ENCODE measurements around the gene RPAP2.
A peak's percentile ranks its signal among the peaks of the same experiment; 100 is the strongest.
"Not testable (repeated sequence)": the region's sequence is repeated elsewhere in the genome, so short reads cannot be mapped to it uniquely, and the experiment has no call there.

RPAP2 gene

DNA sequence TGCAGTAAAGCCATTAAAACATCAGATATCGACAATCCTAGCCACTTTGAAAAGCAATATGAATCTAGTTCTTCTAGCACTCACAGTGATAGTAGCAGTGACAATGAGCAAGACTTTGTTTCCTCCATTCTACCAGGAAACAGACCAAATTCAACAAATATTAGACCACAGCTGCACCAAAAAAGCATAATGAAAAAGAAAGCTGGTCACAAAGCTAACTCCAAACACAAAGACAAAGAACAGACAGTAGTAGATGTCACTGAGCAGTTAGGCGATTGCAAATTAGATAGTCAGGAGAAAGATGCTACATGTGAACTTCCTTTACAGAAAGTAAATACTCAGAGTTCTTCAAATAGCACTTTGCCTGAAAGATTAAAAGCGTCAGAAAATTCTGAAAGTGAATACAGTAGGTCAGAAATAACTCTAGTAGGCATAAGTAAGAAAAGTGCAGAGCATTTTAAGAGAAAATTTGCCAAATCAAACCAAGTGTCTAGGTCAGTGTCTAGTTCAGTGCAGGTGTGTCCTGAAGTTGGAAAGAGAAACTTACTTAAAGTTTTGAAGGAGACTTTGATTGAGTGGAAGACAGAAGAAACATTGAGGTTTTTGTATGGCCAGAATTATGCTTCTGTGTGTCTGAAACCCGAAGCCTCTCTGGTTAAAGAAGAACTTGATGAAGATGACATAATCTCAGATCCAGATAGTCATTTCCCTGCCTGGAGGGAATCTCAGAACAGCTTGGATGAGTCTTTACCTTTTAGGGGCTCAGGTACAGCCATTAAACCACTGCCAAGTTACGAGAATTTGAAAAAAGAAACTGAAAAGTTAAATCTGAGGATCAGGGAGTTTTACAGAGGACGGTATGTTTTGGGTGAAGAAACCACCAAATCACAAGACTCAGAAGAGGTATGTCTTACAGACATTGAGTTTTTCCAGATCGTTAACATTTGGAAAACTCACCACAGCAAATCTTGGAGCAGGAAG lies 24.9 kb downstream of the RPAP2 start:
- DNase-seq (ENCODE audit: low read depth in 2 of 3, low spot score in 1 of 3) = no peak

DNA sequence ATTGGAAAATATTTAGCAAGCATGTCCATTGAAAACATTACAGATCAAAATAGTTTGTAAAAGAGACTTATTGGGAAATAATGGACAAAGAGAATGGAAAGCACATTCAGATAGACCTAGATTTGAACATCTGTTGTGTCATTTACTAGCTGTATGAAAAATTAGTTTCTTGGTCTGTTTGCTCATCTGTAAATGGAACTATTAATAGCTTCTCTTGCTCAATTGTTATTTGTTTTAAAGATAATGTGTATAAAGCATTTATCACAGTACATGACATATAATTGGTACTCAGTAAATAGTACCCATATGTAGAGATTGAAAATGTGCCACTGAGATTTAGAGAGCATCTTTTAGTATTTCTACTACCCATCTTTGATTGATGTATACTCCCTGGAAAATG lies 25.9 kb downstream of the RPAP2 start:
- DNase-seq (ENCODE audit: low read depth in 2 of 3, low spot score in 1 of 3) = no peak

DNA sequence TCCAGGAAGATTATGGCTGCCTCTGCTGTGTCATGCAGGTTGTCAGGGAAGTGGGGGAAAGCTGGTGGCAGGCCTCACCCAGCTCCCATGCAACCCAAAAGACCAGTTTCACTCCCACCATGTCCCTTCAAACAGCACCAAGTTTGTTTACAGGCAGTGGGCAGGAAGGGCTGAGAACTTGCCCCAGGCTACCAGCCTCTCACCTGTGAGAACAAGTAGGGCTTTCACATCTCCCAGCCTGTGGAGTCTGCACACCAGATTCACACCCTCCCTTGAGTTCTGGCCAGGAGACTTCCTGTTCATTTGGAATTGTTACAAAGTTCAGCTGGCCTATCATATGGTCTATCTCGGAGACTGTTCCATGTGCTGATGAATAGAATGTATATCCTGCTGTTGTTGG lies 27.8 kb downstream of the RPAP2 start:
- no peak for DNase-seq (ENCODE audit: low read depth in 2 of 3, low spot score in 1 of 3)

DNA sequence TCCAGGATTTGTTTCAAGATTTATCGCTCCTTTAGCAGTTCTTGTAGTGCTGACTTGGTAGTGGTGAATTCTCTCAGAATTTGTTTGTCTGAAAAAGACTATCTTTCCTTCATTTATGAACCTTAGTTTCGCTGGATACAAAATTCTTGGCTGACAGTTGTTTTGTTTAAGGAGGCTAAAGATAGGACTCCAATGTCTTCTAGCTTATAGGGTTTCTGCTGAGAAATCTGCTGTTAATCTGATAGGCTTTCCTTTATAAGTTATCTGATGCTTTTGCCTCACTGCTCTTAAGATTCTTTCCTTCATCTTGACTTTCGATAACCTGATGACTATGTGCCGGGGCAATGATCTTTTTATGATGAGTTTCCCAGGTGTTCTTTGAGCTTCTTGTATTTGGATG lies 28.9 kb downstream of the RPAP2 start:
- DNase-seq (ENCODE audit: low read depth in 2 of 3, low spot score in 1 of 3) = no peak

DNA sequence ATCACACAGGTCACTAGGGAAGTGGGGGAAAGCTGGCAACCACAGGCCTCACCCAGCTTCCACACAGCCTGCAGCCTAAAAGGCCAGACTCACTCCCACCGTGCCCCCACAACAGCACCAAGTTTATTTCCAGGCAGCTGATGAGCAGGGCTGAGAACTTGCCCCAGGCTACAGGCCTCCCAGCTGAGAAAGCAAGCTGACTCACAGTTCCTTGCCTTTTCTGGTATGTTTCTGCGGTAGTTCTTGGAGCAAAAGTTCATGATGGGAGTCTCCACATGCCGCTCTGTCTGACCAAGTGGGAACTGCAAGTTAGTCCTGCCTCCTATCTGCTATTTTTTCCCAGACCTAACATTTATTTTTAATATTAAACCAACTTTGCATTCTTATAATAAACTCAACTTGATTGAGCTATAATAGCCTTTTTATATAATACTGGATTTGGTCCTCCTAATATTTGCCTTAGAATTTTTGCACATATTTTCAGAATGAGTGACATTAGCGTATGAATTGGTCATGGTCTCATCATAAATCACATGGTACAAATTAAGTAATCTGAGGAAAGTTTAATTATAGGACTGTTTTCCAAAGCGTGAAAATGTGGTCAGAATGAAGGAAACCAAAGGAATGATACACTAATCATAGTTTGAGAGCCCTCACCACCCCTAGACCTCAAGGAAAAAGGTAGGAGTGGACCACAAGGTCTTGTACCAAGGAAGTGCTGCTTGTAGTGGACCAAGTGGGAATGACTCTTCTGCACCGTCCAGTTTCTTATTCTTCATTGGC lies 30.7 kb downstream of the RPAP2 start:
- DNase-seq (ENCODE audit: low read depth in 2 of 3, low spot score in 1 of 3) = no peak

DNA sequence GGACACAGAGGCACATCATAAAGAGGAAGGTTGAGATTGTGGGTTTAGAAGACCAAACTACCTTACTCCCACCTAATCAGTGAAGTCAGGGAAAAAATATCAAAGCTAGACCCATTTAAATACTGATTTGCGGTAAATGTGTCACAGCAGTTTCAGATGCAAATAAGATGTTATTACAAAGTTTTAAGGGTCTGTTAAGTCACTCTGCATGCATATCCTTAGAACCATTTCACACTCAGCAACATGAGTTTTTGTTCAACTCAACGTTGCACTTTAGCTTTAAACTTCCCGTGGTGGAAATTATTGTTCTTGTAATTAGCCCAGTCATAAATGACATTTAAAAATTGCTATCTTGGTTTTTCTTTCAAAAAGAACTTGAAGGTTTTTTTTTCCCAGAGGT lies 34.8 kb downstream of the RPAP2 start:
- no peak for DNase-seq (ENCODE audit: low read depth in 2 of 3, low spot score in 1 of 3)

DNA sequence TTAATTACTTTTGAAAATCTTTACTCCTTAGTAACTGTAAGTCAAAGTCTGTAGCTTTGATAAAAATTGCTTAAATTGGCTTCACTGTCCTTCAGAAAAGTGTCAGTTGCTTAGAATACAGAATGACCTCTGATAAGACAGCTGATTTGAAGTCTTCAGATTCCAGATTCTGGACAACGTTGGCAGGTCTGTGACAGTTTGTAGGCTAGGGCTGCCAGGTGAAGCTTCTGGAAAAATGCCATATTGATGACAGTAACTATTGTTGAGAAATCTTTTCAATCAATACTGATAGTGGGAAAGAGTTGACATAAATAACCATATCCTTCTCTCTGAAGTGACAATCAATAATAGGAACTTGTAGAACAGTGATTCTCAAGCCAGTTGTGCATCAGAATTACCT lies 41.3 kb downstream of the RPAP2 start:
- no peak for DNase-seq (ENCODE audit: low read depth in 2 of 3, low spot score in 1 of 3)

DNA sequence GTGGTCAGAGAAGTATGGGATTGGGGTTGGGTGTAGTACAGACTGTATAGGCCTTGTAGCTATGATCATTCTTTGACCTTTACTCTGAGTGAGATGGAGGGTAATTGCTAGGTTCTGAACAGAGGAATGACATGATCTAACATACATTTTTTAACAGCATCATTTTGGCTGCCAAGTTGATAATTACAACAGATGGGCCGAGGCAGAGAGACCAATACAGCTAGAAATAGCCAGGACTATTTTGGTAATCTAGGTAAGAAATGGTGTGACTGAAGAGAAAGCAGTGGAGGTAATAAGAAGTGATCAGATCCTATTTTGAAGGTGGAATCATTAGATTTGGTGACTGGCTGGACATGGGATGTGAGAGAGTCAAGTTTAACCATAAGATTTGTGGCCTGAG lies 43.5 kb downstream of the RPAP2 start:
- DNase-seq (ENCODE audit: low read depth in 2 of 3, low spot score in 1 of 3) = no peak

DNA sequence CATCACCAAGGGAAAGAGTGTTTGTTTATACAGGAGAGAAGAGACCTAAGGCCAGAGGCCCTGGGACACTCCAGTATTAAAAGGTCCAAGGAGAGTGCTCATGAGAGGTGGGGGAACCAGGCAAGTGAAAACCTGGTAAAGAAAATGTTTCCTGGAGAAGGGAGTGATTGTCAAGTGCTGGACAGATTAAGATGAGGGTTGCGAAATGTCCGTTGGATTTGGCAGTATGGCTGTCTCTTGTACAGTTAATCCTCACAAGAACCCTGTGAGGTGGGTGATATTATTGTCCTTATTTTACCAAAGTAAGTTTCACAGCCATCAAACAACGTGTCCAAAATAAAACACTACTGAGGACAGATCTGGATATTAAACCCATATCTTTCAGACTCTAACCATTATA lies 44.2 kb downstream of the RPAP2 start:
- DNase-seq (ENCODE audit: low read depth in 2 of 3, low spot score in 1 of 3) = no peak

DNA sequence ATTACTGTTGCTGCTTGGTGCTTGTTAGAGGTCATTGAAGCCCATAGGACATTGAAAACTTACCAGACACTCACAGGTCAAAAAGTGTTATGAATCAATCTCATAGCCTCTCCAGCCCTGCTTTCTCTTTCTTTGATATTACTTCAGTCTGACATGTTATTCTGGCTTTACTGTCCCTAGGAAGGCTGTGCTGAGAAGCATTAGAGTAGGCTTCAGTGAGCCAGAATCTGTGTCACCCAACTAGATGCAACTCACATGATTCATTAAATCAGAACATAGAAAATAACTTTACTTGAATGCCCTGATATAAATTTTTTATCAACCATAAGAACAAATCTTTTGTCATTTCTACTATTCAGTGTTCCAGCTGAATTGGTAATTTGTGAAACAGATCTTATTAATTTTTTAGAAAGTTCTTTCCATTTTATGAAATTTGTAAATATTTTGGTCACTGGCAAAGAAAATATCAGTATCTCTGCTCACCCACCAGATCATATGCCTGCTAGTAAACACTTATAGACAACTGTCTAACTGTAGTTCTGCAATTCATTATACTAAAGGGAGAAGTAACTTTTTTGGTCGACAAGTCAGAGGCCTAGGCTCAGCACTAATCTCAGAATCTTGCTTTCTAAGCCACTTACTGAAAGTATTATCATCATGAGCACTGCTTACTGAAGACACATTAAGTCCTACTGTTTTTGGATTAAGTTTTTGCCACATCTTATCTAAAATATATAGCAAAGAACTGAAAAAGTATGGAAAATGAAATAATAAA lies 48.2 kb downstream of the RPAP2 start:
- DNase-seq (ENCODE audit: low read depth in 2 of 3, low spot score in 1 of 3) = no peak

DNA sequence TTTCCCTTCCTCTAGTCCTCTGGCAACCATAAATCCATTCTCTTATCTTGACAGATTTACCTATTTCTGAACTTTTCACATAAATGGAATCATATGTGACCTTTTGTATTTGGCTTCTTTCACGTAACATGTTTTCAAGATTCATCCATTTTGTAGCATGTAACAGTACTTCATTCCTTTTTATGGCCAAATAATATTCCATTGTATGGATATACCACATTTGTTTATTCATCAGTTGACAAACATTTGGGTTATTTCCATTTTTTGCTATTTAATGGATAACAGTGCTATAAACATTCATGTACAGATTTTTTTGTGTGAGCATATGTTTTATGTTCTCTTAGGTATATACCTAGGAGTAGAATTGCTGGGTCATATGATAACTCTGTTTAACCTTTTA lies 54.0 kb downstream of the RPAP2 start:
- no peak for DNase-seq (ENCODE audit: low read depth in 2 of 3, low spot score in 1 of 3)

DNA sequence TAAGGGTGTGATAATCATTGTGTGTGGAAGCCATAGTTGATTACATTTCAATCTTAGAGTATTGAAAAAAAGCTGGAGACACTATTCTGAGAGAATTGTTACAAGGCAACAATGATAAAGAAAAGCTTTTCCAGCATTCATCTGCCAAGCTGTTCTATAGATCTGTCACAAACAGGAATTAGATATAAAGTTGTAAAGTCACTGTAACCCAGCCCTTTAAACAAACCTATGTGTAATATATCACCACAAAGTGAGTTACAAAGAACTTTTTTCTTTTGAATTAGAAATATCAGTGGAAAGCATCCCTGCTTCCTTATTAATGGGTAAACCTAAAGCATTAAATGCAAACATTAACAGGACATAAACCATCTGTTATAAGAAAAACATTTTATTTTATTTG lies 55.4 kb downstream of the RPAP2 start:
- DNase-seq (ENCODE audit: low read depth in 2 of 3, low spot score in 1 of 3) = no peak

DNA sequence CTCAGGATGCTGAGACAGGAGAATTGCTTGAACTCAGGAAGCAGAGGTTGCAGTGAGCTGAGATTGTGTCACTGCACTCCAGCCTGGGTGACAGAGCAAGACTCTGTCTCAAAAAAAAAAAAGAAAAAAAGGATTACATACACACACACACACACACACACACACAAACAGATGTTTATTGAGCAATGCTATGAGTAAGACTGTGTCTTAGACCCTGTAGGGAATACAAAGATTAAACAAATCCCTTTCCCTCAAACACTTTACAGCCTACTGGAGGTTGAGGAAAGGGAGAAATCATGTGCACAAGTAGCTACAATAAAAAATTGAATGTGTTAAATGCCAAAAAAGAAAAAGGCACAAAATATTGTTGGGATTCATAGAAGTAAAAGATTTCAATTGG lies 58.1 kb downstream of the RPAP2 start:
- DNase-seq (ENCODE audit: low read depth in 2 of 3, low spot score in 1 of 3) = no peak

DNA sequence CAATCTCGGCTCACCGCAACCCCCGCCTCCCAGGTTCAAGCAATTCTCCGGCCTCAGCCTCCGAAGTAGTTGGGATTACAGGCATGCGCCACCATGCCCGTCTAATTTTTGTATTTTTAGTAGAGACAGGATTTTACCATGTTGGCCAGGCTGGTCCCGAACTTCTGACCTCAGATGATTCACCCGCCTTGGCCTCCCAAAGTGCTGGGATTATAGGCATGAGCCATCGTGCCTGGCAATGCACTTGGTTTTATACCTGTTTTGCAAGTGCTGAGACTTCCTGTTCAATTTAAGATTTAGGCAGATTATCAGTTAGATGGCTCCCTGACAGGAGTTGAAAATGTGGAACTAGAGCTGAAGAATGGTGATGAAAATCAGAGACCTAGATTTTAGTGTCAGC lies 60.5 kb downstream of the RPAP2 start:
- DNase-seq (ENCODE audit: low read depth in 2 of 3, low spot score in 1 of 3) = not testable (repeated sequence)

DNA sequence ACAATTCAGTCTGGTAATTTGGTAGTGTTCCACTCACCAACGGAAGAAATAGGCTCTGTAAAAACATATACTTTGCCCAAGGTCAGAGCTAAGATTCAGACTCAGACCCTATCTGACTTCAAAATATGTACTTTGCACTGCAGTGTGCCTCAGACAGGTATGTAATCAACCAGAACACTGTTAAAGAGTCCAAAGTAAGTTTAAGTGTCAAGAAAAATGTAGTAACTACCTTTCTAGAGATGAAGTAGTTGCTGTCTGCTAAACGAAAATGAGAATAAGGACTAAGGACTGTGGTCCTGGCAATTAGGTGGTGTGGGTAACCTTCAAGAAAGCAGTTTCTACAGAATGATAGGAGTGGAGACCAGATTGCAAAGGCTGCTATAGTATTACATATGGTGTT lies 61.1 kb downstream of the RPAP2 start:
- no peak for DNase-seq (ENCODE audit: low read depth in 2 of 3, low spot score in 1 of 3)

DNA sequence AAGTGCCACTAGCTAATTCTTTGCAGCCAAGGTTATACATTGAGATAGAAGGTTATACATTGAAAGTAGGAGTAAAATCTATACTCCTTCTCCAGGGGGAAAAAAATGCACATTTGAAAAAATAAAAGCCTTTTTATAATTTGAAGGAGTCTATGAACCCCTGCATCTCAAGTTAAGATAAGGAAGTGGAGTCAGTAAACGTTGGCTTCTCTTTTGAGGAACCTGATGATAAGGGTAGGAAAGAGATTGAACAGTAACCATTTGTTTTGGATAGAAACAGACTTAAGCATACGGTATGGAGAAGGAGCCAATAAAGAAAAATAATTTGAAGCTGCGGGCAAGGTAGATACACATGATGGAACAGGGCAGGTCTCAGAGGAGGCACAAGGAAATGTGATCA lies 64.1 kb downstream of the RPAP2 start:
- DNase-seq (ENCODE audit: low read depth in 2 of 3, low spot score in 1 of 3) = no peak

DNA sequence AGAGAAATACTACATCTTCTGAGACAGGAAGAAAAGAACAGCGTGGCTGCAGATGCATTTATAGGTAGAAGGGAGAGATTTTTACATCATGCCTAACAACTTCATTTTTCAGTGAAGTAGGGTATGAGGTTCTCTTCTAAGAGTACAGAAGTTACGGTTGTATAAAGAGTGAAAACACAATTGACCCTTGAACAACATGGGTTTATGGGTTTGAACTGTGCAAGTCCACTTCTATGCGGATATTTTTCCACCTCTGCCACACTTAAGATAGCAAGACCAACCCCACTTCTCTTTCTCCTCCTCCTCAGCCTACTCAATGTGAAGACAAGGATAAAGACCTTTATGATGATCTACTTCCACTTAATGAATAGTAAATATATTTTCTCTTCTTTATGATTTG lies 64.5 kb downstream of the RPAP2 start:
- no peak for DNase-seq (ENCODE audit: low read depth in 2 of 3, low spot score in 1 of 3)

DNA sequence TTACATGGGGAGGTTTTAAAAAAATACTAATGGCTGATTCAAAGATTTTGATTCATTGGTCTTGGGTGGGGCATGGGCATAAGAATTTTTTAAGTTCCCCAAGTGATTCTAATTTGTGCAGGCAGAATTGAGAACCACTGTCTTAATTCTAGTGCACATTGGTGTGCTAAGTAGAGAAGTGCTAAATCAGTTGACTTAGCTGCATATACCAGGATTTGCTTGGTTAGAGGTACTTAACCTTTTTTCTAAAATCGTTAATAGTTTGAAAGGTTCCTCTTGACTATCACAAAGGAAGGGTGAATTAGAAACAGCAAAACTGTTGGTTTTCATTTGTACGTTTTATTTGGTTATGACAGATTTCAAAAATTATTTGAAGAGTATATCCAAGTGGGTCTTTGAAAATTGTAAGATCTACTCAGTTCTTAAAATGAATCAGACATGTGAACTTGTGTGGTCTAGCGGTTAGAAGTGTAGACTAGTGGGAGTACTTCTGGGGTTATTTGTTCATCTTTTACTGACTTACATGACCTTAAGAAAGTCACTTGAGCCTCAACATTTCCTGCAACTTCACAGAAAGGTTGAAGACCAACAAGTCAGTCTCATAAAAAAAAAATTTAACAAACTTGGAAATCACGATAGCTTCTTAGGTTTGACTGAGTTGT lies 66.7 kb downstream of the RPAP2 start:
- DNase-seq (ENCODE audit: low read depth in 2 of 3, low spot score in 1 of 3) = no peak

DNA sequence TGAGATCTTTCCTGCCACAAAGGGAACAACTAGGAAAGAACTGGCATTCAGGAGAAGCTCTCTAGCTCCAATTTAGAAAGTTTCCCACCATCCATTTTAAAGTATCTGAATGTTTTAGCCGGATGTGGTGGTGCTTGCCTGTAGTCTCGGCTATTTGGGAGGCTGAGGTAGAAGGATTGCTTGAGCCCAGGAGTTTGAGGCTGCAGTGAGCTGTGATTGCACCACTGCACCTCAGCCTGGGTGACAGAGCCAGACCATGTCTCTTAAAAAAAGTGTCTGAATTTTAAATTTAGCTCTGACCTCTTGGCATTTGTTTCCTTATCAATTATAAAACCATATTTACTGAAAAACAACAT lies 67.2 kb downstream of the RPAP2 start:
- DNase-seq (ENCODE audit: low read depth in 2 of 3, low spot score in 1 of 3) = peak in 1 of 3 donors; percentile 1

DNA sequence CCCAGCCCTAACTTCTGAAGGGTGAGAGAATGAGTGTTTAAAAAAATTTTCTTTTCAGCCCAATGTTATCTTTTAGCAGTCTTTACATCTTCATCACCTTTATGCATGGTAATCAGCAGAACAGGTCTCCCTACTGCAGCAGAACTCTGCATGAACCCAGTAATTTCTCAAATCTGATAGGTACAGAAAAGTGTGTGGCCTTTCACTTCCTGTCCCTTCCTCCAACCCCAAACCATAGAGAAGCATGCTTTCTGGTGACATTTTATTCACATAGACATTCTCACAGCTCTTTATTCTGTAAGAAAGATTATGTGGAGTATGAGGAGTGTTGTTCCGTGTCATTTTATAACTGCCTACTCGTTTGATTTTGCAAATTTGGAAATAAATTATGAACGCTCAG lies 68.6 kb downstream of the RPAP2 start:
- DNase-seq (ENCODE audit: low read depth in 2 of 3, low spot score in 1 of 3) = no peak

DNA sequence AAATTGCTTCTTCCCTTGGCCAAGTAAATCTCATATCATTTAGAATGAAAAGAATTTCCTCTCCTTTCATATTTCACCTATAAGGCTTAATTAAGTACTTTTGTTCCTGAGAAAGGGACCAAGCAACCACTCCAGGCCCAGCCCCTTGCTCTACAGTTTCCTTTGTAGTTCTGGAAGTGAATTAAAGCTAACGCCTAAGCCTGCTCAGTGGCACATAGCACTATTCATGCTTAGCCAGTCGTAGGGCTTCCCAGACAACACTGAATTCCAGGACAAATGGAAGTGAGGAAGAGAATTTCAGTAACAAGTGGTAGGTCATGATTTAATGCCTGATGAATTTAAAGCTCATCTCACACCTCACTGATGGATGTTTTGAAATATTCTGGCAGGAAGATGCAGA lies 73.3 kb downstream of the RPAP2 start:
- DNase-seq (ENCODE audit: low read depth in 2 of 3, low spot score in 1 of 3) = no peak
